IMR-90 (cell line): ENCODE measurements around the gene TRA2A. TPM values are rescaled to one million over a fixed set of nuclear protein-coding genes. Genes with fewer than 3 reads are reported as not detected.

Experiments used
- ATAC-seq: fragments of 200-7000 bp; cut with Tn5 transposase; 2 replicates; pipeline ENCODE4 v1.9.1; 2020; ENCODE audit warnings: low read depth, mild to moderate bottlenecking, moderate library complexity
- BruUV-seq: library from RNA; stranded (reverse); fragments of 400-500 nt; replicated peaks from 2 replicates; lab custom pipeline; 2021; lab: Mats Ljungman, UMichigan
- CTCF ChIA-PET: fragments of 300-600 bp; formaldehyde crosslinking; extraction: SDS; loops from one replicate; lab custom pipeline; 2021; ENCODE audit warnings: antibody characterized with exemption; lab: Yijun Ruan, JAX
- POLR2A ChIA-PET: fragments of 300-600 bp; sonication (Branson Sonifier 250); formaldehyde crosslinking; loops from one replicate; lab custom pipeline; 2022; ENCODE audit warnings: antibody characterized with exemption; ENCODE audit not compliant: unreplicated experiment; lab: Charles Lee
- DNase-seq: peaks from one replicate; pipeline ENCODE4 v3.0.0; 2013
- H2AFZ ChIP-seq: replicated peaks from 2 replicates; pipeline ENCODE3; 2013; ENCODE audit warnings: low read length, mild to moderate bottlenecking; ENCODE audit not compliant: poor library complexity
- H2AK5ac ChIP-seq: 2 replicates; pipeline ENCODE4 v1.6.1; 2013; ENCODE audit warnings: low read depth, low read length, inconsistent platforms
- H2AK9ac ChIP-seq: replicated peaks from 2 replicates; pipeline ENCODE3; 2013; ENCODE audit warnings: mild to moderate bottlenecking, low read depth, low read length, moderate library complexity; ENCODE audit not compliant: poor library complexity
- H2BK120ac ChIP-seq: 2 replicates; pipeline ENCODE4 v1.6.1; 2013; ENCODE audit warnings: low read depth, low read length, inconsistent platforms
- H2BK15ac ChIP-seq: 3 replicates; pipeline ENCODE4 v1.6.1; 2013; ENCODE audit warnings: low read depth, low read length, inconsistent platforms
- H2BK20ac ChIP-seq: 2 replicates; pipeline ENCODE4 v1.6.1; 2013; ENCODE audit warnings: low read depth, mild to moderate bottlenecking, inconsistent platforms, low read length, moderate library complexity
- H2BK5ac ChIP-seq: 2 replicates; pipeline ENCODE4 v1.6.1; 2013; ENCODE audit warnings: mild to moderate bottlenecking, low read depth, low read length, inconsistent platforms; ENCODE audit not compliant: poor library complexity, severe bottlenecking
- H3K14ac ChIP-seq: replicated peaks from 2 replicates; pipeline ENCODE4 v1.6.1; 2013; ENCODE audit warnings: low read depth, low read length, inconsistent platforms
- H3K18ac ChIP-seq: 2 replicates; pipeline ENCODE4 v1.6.1; 2013; ENCODE audit warnings: low read depth, low read length, control low read depth
- H3K23ac ChIP-seq: 2 replicates; pipeline ENCODE4 v1.6.1; 2013; ENCODE audit warnings: low read depth, low read length, inconsistent platforms
- H3K27ac ChIP-seq: 2 replicates; pipeline ENCODE4 v1.5.1; 2013; ENCODE audit warnings: mild to moderate bottlenecking, control low read depth, low read length; ENCODE audit not compliant: insufficient read depth
- H3K27me3 ChIP-seq: 2 replicates; pipeline ENCODE4 v1.6.1; 2013; ENCODE audit warnings: low read length; ENCODE audit not compliant: control insufficient read depth, insufficient read depth
- H3K36me3 ChIP-seq: 2 replicates; pipeline ENCODE4 v1.6.1; 2013; ENCODE audit warnings: low read length, mixed read lengths; ENCODE audit not compliant: control insufficient read depth, insufficient read depth
- H3K4ac ChIP-seq: 2 replicates; pipeline ENCODE4 v1.6.1; 2013; ENCODE audit warnings: low read depth, low read length, inconsistent platforms
- H3K4me1 ChIP-seq: 2 replicates; pipeline ENCODE4 v1.6.1; 2013; ENCODE audit warnings: low read length, mixed read lengths; ENCODE audit not compliant: control insufficient read depth, insufficient read depth
- H3K4me2 ChIP-seq: 2 replicates; pipeline ENCODE4 v1.6.1; 2013; ENCODE audit warnings: low read depth, mild to moderate bottlenecking, control low read depth, low read length, moderate library complexity
- H3K4me3 ChIP-seq: 2 replicates; pipeline ENCODE4 v1.5.1; 2013; ENCODE audit warnings: low read depth, mild to moderate bottlenecking, control low read depth, low read length, moderate library complexity; ENCODE audit not compliant: insufficient read depth
- H3K56ac ChIP-seq: 2 replicates; pipeline ENCODE4 v1.6.1; 2013; ENCODE audit warnings: low read length, inconsistent platforms; ENCODE audit not compliant: insufficient read depth; ENCODE audit errors: extremely low read depth
- H3K79me1 ChIP-seq, 2 experiments: 2 replicates each; pipeline ENCODE4 v1.6.1; 2013; ENCODE audit warnings: low read length in 2 of 2, inconsistent platforms in 1 of 2, low read depth in 1 of 2
- H3K9ac ChIP-seq: 2 replicates; pipeline ENCODE4 v1.6.1; 2013; ENCODE audit warnings: low read depth, low read length, control low read depth
- H3K9me1 ChIP-seq: 2 replicates; pipeline ENCODE4 v1.6.1; 2013; ENCODE audit warnings: low read length, inconsistent platforms; ENCODE audit not compliant: insufficient read depth
- H3K9me3 ChIP-seq: 2 replicates; pipeline ENCODE4 v1.6.1; 2013; ENCODE audit warnings: low read length; ENCODE audit not compliant: control insufficient read depth, insufficient read depth
- H4K20me1 ChIP-seq: 2 replicates; pipeline ENCODE4 v1.6.1; 2013; ENCODE audit warnings: low read length, inconsistent platforms; ENCODE audit not compliant: insufficient read depth
- H4K5ac ChIP-seq: 2 replicates; pipeline ENCODE4 v1.6.1; 2013; ENCODE audit warnings: mild to moderate bottlenecking, low read depth, low read length, control low read depth
- H4K8ac ChIP-seq, 2 experiments: 2 replicates each; pipeline ENCODE4 v1.6.1; 2013; ENCODE audit warnings: low read depth in 2 of 2, low read length in 2 of 2, control low read depth in 1 of 2, inconsistent platforms in 1 of 2
- H4K91ac ChIP-seq: 2 replicates; pipeline ENCODE4 v1.6.1; 2013; ENCODE audit warnings: low read depth, low read length, inconsistent platforms; ENCODE audit not compliant: insufficient read depth
- BHLHE40 ChIP-seq: fragments of 150-350 bp; IDR thresholded peaks from 2 replicates; pipeline ENCODE4 v1.6.1; 2016; ENCODE audit warnings: mild to moderate bottlenecking, low read depth, low read length
- CEBPB ChIP-seq: IDR thresholded peaks from 2 replicates; pipeline ENCODE4 v1.6.1; 2012; ENCODE audit warnings: low read depth, low read length, improper control_type of control experiment
- CHD1 ChIP-seq: IDR thresholded peaks from 2 replicates; pipeline ENCODE4 v1.6.1; 2012; ENCODE audit warnings: low read depth, low read length, improper control_type of control experiment
- CTCF ChIP-seq: conservative IDR thresholded peaks from 2 replicates; pipeline ENCODE4 v1.5.1; 2012; ENCODE audit warnings: mild to moderate bottlenecking, low read depth, low read length, improper control_type of control experiment
- ELK1 ChIP-seq: fragments of 150-350 bp; IDR thresholded peaks from 2 replicates; pipeline ENCODE4 v1.6.1; 2016; ENCODE audit warnings: low read depth, mild to moderate bottlenecking, low read length, moderate library complexity, borderline replicate concordance
- FOS ChIP-seq: fragments of 150-350 bp; IDR thresholded peaks from 2 replicates; pipeline ENCODE4 v1.6.1; 2016; ENCODE audit warnings: low read depth, low read length
- MAFK ChIP-seq: IDR thresholded peaks from 2 replicates; pipeline ENCODE4 v1.6.1; 2012; ENCODE audit warnings: low read depth, low read length, improper control_type of control experiment
- MAZ ChIP-seq: IDR thresholded peaks from 2 replicates; pipeline ENCODE4 v1.6.1; 2012; ENCODE audit warnings: low read depth, mild to moderate bottlenecking, low read length, improper control_type of control experiment, moderate library complexity, borderline replicate concordance
- MXI1 ChIP-seq: IDR thresholded peaks from 2 replicates; pipeline ENCODE4 v1.6.1; 2012; ENCODE audit warnings: low read depth, mild to moderate bottlenecking, low read length, moderate library complexity, borderline replicate concordance
- NFE2L2 ChIP-seq: fragments of 150-350 bp; IDR thresholded peaks from 2 replicates; pipeline ENCODE4 v1.6.1; 2016; ENCODE audit warnings: low read depth, mild to moderate bottlenecking, low read length
- POLR2A ChIP-seq: IDR thresholded peaks from 2 replicates; pipeline ENCODE4 v1.6.1; 2012; ENCODE audit warnings: mild to moderate bottlenecking, low read depth, low read length
- RAD21 ChIP-seq: IDR thresholded peaks from 2 replicates; pipeline ENCODE4 v1.6.1; 2012; ENCODE audit warnings: low read length, improper control_type of control experiment
- RCOR1 ChIP-seq: IDR thresholded peaks from 2 replicates; pipeline ENCODE4 v1.6.1; 2012; ENCODE audit warnings: mild to moderate bottlenecking, low read length, improper control_type of control experiment; ENCODE audit not compliant: insufficient replicate concordance
- RFX5 ChIP-seq: IDR thresholded peaks from 2 replicates; pipeline ENCODE4 v1.8.0; 2012; ENCODE audit warnings: low read depth, mild to moderate bottlenecking, low read length, moderate library complexity
- SMC3 ChIP-seq: fragments of 150-350 bp; IDR thresholded peaks from 2 replicates; pipeline ENCODE4 v1.6.1; 2016; ENCODE audit warnings: low read depth, mild to moderate bottlenecking, antibody characterized with exemption, low read length, moderate library complexity
- USF2 ChIP-seq: fragments of 150-350 bp; IDR thresholded peaks from 2 replicates; pipeline ENCODE4 v1.6.1; 2017; ENCODE audit warnings: mild to moderate bottlenecking, antibody characterized with exemption, low read length, low read depth
- WGBS, 2 experiments: methylation state at CpG; one replicate each; pipeline versions ENCODE4 v1.1.5 to v1.1.7; 2013; ENCODE audit warnings: missing lambda C conversion rate in 2 of 2; ENCODE audit not compliant: insufficient read length in 1 of 2; ENCODE audit errors: extremely low coverage in 2 of 2; 5-methylcytosine and 5-hydroxymethylcytosine counted together
- dilution Hi-C: fragments of 300-500 bp; cut with HindIII; formaldehyde crosslinking; loops from one replicate; pipeline ENCODE4 v1.14.3; 2018; ENCODE audit warnings: low sequenced_read_pairs; ENCODE audit not compliant: unreplicated experiment
- in situ Hi-C: fragments of 300-500 bp; cut with MboI; formaldehyde crosslinking; loops from 3 replicates; pipeline ENCODE4 v1.14.3; 2019; ENCODE audit warnings: low sequenced_read_pairs, inconsistent platforms, mixed read lengths
- intact Hi-C: fragments of 100-400 bp; cut with micrococcal nuclease; formaldehyde crosslinking; loops from 2 replicates; pipeline ENCODE4 v1.10.0; 2022
- polyA plus RNA-seq, 3 experiments: library from polyadenylated mRNA; depleted of rRNA; stranded (reverse); fragments of >200 nt; gene quantifications; 2 replicates each; pipeline ENCODE4 v1.2.3, GENCODE V29; 2012; ENCODE audit warnings: low replicate concordance in 1 of 3
- total RNA-seq: library from RNA; depleted of rRNA; stranded (reverse); fragments of >200 nt; gene quantifications from 2 replicates; pipeline ENCODE4 v1.2.3, GENCODE V29; 2012

Gene TRA2A
- total and polyA plus RNA-seq, 2 of the 4 experiments (the other 2 are of a cell fraction): 44.3 to 77.3 TPM

- ATAC-seq: no peak
Observed at GRCh38 chr7:23514755-23515154, 17.0 kb downstream of the TRA2A start.

More at GRCh38 chr7:23514755-23515154, 17.0 kb downstream of the TRA2A start:
- in situ Hi-C loops: no loop called here
- Histone ChIP-seq H2BK120ac (no peak overlapping the region), H3K27me3 (no peaks in the 10 kb centered on the region), H3K4me2 (no peak overlapping the region), H3K56ac (no peak overlapping the region), H3K79me1 (peaks cover 19 to 60% of the 10 kb centered on the region in 2 experiments), H2BK20ac (no peak overlapping the region), H3K4me1 (no peaks in the 10 kb centered on the region), H4K20me1 (peaks cover 53% of the 10 kb centered on the region), H4K5ac (no peak overlapping the region), H3K4ac (no peak overlapping the region), H3K9ac (no peak overlapping the region), H3K9me3 (no peaks in the 10 kb centered on the region), H2AK9ac (no peak overlapping the region), H4K91ac (no peak overlapping the region), H3K9me1 (no peaks in the 10 kb centered on the region), H3K4me3 (no peak overlapping the region), H4K8ac (no peak overlapping the region), H3K27ac (no peak overlapping the region), H2BK5ac (no peak overlapping the region), H2AK5ac (no peak overlapping the region), H3K36me3 (peaks cover 67% of the 10 kb centered on the region), H3K14ac (no peak overlapping the region), H3K23ac (no peak overlapping the region), H3K18ac (no peak overlapping the region), H2AFZ (no peak overlapping the region), H2BK15ac (no peak overlapping the region)
- POLR2A ChIA-PET: interaction anchor here (0.7 kb wide), 1 partner anchor 24 kb away, joined by 3 read pairs; no protein-coding TSS in a partner anchor
- intact Hi-C loops: no loop called here
- no peak for DNase-seq
- CTCF ChIA-PET: no interaction called here
- no peak for TF ChIP-seq CEBPB
- TF ChIP-seq SMC3: no peak
- no peak for TF ChIP-seq CTCF
- TF ChIP-seq RAD21: no peak
- no peak for TF ChIP-seq NFE2L2
- TF ChIP-seq ELK1: no peak
- TF ChIP-seq MAFK: no peak
- TF ChIP-seq MXI1: no peak
- TF ChIP-seq RFX5: no peak
- no peak for TF ChIP-seq USF2
- no peak for TF ChIP-seq POLR2A
- no peak for TF ChIP-seq FOS
- no peak for TF ChIP-seq MAZ
- TF ChIP-seq CHD1: no peak
- no peak for TF ChIP-seq RCOR1
- no peak for TF ChIP-seq BHLHE40
- no CpG with 5 or more reads among the region's 2 CpGs for whole genome bisulfite sequencing, 2 experiments
- dilution Hi-C loops: no loop called here
- BruUV-seq: no TSS peak
